GM18870 (cell line): ENCODE measurements around the gene CD99L2.
"Not testable (repeated sequence)": the region's sequence is repeated elsewhere in the genome, so short reads cannot be mapped to it uniquely, and the experiment has no call there.

Experiments
- ATAC-seq: cut with Tn5 transposase; IDR thresholded peaks from one replicate; pipeline ENCODE4 v1.9.1; 2021; ENCODE audit warnings: moderate library complexity; ENCODE audit not compliant: unreplicated experiment

Gene CD99L2

DNA sequence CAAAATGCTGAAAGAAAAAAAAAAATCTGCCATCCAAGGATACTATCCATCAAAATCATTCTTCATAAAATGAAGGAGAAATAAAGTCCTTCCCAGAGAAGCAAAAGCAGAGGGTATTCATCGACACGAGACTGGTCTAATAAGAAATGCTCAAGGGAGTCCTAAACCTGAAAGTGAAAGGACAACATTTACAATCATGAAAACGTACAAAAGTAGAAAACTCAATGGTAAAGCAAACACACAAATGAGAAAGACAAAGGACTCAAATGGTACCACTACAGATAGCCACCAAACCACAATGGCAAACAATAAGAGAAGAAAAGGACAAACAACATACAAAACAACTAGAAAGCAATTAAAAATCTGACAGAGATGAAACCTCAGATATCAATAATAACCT lies 41.0 kb downstream of the CD99L2 start:
- ATAC-seq = no peak

DNA sequence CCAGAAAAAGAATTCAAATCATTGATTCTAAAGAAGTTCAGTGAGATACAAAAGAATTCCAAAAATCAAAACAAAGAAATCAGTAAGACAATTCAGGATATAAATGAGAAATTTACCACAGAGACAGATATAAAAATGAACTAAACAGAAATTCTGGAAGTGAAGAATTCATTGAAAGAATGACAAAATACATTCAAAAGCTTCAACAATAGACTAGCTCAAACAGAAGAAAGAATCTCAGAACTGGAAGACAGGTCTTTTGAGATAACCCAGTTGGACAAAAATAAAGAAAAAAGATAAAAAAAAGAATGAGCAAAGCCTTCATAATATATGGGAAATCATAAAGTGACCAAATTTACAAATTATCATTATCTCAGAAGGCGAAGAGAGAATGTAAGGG lies 41.7 kb downstream of the CD99L2 start:
- ATAC-seq = no peak

DNA sequence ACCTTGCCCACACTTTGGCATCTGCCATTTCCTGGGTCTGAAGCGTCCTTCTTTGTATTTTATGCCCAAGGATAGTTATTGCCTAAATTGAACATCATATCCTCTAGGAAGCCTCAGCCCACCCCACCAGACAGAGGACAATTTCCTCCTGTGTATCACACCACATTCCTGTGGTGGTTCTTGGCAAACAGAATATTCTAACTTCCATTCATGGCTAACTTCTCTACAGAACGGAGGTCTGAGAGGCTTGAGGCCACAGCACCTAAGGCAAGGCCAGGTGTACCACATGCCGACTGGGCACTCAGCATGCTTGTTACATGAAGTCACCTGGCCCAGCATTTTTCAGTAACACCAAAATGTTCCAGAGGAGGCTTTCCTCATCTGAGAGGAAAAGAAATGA lies 42.4 kb downstream of the CD99L2 start:
- ATAC-seq = no peak

DNA sequence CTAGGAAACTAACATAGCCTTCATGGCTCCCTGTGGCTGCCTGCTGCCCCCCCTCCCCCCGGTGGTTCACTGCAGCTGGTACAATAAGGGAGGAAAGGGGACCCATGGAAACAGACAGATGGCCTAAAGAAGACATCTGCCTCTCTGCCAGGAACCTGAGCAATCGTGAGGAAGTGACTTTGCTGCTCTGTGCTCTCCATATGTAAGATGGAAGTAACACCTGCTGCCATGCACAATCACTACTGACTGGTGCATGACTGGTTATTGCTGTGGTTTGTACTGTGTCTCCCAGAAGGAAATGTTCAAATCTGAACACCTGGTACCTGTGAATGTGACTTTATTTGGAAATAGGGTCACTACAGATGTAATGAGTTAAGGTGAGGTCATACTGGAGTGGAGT lies 43.6 kb downstream of the CD99L2 start:
- ATAC-seq = no peak

DNA sequence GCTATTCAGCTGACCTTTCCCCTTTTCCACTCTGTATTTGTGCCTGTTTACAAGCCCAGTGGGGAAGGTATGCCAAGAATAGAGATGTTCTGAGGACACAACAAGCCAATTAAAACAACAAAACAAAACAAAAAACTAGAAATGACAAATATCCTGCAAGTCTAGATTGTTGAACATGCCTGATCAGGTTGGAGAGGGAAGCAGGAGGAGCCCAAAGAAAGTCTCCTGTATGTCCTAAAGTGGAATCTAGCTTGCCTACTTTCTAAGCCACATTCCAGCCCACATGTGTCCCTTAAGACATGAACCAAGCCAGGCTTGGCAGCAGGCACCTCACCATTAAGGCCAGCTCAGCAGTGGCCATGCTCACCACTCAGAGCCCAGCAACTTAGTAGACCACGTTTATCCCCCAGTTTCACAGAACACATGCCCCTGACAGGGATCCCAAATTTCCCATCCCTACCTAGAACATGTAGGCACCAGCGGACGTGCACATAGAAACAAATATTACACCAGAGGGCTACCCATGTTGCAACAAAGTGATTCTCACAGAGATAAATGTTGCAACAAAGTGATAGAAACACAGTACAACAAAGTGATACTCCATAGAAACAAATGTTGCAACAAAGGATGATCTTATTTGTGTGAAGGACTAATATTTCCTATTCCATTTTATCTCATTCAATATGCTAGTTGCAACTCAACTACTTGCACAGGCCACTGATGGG lies 48.3 kb downstream of the CD99L2 start:
- ATAC-seq = no peak

DNA sequence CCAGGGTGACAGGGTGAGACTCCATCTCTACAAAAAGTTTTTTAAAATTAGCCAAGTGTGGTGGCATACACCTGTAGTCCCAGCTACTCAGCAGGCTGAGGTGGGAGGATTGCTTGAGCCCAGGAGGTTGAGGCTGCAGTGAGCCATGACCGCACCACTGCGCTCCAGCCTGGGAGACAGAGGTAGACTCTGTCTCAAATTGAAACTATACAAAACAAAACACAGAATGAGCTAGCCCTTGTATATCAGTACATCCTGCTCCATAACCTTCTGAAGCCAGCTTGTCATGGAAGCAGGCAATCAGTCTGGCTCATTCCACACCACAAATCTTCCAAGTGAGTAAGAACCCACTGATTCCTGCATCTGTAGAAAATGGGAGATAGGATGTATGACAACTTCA lies 49.0 kb downstream of the CD99L2 start:
- ATAC-seq = peak; percentile 92

DNA sequence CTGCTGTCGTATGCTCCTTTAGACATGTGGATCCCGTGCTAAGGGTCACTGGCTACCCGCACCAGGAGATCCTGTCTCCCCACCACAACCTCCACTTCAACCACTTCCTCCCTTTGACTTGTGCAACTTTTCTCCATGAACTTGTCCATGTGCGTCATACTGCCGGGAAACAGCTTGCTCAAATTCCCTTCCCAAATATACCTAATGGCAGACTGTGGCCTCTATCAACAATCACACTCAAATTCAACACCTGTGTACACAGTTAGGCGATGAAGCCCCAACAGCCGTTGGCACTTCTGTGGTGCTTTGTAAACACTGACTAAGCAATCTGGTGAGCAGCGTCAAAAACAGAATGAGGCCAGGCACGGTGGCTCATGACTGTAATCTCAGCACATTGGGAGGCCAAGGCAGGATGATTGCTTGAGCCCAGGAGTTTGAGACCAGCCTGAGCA lies 49.5 kb downstream of the CD99L2 start:
- ATAC-seq = peak; percentile 29

DNA sequence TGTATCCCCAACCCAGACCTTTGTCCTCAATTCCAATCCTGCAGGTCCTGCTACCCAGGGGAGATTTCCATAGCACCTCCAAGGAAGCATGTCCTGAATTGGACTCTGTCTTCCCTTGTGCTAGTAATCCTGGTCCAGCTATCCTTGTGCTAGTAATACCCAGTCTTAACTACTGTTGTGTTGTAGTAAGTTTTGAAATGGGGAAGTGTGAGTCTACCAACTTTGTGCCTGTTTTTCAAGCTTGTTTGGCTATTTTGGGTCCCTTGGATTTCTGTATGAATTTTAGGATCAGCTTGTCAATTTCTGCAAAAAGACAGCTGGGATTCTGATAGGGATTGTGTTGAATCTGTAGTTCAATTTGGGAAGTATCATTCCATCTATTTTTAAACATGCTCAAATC lies 51.4 kb downstream of the CD99L2 start:
- ATAC-seq = no peak

DNA sequence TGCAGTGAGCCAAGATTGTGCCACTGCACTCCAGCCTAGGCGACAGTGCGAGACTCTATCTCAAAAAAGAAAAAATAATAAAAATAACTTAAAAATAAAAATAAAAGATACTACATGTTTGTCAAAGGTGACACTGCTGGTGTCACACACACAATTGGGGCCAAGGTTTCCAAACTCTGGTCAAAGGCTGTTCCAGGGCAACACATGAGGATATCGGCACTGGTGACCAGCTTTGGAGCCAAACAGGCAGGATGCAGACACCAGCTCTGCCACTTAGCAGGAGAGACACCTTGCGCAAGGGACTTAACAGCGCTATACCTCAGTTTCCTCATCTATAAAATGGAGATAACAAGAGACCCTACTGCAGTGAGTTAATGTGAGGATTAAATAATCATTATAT lies 52.3 kb downstream of the CD99L2 start:
- ATAC-seq = no peak

DNA sequence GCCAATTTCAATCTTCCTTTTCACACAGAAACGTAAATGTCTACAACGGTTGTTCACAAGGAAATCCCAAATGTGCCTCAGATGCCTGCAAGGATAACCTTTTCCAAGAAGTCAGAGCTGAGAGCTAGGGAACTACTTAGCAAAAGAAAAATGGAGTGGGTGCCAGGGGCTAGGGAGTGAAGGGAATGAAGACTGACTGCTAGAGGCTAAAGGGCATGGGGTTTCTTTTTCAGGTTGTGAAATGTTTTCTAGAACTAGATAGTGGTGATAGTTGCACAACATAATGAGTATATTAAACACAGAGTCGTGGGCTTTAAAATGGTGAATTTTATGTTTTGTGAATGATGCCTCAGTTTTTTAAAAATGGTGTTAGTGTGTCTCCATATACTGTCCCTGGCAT lies 53.4 kb downstream of the CD99L2 start:
- ATAC-seq = no peak

DNA sequence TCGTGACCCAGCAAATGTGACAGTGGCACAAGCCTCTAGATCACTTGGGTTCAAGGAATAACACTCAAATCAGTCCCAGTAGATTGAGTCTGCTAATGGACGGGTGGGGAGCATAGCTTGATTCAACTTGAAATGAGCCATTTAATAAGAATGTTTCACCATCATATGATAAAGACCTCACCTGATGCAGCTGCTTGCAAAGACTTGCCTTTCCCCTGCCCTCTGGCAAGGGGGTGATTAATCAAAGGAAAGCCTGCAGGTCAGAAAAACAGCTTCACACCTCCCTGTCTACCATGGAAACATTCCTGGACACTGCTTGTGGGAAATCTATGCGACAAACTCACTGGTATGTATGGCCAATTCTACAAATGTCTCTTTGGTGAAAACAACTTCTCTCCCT lies 54.5 kb downstream of the CD99L2 start:
- no peak for ATAC-seq

DNA sequence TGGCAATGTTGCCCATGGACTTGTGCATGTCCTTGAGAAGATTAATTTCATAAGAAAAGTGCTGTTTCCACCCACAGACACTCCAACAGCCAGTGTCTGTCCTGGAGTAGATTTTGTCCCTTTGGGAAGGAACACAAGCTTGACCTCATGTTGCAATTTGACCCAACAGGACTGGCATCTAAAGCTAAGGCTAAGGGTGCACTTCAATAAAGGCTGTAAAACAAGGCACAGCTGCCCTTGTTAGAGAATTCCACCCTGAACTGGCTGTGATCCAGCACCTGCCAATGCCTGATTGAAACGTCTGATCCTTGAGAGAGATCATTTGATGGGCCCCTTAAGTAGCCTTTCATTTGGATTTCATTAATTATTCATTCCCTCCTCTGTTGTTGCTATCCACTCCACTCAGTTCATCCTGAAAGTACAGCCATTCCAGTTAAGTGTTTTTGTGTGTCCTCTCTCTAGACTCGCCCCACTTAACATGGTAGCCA lies 56.2 kb downstream of the CD99L2 start:
- no peak for ATAC-seq

DNA sequence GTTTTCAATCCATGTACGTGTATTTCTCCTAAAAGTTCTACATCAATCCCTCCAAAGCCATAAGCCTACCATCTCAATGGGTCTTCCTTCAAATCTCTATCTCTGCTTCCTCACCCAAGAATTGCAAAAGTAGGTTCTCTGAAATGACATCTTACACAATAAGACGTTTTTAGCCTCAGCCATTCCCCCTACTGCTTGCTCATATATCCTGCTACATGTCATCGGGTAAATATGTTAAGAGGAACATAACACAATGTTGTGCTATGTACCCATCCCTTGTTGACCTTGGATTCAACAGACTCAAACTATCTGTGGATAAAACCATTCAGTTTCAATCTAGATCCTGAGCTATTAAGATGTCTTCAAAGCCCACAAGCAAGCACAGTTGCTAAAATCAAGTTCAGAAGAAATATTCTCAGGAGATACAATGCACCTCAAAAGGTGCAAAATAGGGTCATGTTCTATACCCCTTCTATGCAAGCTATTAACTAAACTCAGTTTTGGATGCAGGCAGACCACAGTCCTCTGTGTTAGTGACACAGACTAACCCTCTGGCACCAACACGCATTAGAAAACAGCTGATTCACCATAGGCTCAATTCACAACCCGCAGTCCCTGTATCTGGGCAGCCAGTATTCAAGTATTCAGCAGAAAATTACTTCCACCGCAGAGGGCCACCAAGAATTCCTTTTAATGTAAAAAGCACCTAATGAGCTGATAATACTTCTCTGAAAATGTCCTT lies 56.8 kb downstream of the CD99L2 start:
- no peak for ATAC-seq

DNA sequence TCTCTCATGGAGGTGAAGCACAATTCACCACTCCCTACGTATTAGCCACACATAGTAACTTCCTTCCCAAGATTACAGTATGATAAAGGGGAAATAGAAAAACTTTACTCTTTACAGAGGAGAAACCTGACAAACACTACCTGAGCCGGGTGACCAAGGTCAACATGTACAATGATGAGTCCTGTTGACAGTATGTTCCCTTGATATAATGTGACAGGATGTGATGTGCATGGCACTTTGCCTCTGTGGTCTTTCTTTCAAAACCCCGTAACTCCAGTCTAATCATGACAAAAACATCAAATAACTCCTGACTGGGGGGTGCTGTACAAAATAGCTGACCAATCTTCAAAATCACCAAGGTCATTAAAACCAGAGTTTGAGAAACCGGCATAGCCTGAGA lies 60.6 kb downstream of the CD99L2 start:
- ATAC-seq = no peak

DNA sequence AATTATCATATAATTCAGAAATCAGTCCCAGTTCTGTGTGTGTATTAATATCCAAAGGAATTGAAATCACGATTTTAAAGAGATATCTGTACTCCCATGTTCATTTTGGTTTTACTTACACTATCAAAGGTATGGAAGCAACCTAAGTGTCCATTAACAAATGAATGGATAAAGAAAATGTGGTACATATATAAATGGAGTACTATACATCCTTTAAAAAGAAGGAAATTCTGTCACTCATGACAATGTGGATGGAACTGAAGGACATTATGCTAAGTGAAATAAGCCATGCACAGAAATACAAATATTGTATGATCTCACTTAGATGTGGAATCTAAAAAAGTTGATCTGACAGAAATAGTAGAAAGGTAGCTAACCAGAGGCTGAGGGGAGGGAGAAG lies 63.8 kb downstream of the CD99L2 start:
- ATAC-seq = no peak

DNA sequence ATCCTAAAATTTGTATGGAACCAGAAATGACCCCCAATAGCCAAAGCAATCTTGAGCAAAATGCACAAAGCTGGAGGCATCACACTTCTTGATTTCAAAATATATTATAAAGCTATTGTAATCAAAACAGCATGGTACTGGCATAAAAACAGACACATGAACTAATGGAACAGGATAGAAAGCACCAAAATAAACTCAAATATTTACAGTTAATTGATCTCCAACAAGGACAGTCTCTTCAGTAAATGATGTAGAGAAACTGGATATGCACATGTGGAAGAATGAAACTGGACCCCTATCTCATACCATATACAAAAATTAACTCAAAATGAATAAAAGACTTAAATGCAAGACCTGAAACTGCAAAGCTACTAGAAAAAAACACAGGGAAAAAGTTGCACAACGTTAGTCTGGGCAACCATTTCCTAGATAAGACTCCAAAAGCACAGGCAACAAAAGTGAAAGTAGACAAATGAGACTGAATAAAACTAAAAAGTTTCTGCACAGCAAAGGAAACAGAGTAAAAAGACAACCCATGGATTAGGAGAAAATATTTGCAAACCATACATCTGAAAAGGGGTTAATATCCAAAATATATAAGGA lies 64.9 kb downstream of the CD99L2 start:
- no peak for ATAC-seq

DNA sequence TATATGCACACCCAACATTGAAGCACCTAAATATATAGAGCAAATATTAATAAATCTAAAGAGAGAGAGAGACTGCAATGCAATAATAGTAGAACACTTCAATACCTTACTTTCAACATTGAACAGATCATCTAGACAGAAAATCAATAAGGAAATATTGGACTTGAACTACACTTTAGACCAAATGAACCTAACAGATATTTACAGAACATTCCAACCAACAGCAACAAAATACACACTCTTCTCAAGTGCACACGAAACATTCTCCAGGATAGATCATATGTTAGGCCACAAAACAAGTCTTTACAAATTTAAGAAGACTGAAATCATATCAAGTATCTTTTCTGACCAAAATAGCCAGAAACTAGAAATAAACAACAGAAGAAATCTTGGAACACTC lies 66.6 kb downstream of the CD99L2 start:
- no peak for ATAC-seq

DNA sequence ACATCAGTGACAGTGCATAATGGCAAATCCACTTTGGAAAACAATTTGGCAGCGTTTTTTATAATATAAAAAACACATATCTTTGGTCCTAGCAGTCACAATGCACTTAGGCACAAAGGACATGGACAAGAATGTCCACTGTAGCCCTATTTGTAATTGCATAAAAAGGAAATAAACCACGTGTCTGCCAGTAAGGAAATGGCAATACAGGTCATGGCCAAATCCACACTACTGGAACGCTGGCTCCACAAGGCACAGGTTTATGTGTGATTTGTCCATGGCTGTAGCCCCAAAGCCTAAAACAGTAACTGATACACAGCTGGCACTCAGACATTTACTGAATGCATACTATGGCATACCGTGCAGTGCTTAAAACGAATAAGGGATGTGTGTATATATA lies 69.7 kb downstream of the CD99L2 start:
- no peak for ATAC-seq

DNA sequence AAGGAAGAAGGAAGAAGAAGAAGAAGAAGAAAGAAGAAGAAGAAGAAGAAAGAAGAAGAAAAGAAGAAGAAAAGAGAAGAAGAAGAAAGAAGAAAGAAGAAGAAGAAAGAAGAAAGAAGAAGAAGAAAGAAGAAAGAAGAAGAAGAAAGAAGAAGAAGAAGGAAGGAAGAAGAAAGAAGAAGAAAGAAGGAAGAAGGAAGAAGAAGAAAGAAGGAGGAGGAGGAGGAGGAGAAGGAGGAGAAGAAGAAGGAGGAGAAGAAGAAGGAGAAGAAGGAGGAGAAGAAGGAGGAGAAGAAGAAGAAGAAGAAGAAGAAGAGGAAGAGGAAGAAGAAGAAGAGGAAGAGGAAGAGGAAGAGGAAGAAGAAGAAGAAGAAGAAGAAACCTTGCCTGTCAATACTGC lies 74.1 kb downstream of the CD99L2 start:
- ATAC-seq = not testable (repeated sequence)

DNA sequence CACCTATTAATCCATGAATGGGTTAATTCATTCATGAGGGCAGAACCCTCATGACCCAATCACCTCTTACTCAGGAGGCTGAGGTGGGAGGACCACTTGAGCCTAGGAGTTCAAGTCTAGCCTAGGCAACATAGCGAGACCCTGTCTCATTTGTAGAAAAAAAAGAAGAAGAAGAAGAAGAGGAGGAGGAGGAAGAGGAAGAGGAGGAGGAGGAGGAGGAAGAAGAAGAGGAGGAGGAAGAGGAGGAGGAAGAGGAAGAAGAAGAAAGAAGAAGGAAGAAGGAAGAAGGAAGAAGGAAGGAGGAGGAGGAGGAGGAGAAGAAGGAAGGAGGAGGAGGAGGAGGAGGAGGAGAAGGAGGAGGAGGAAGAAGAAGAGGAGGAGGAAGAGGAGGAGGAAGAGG lies 74.6 kb downstream of the CD99L2 start:
- not testable (repeated sequence) for ATAC-seq

DNA sequence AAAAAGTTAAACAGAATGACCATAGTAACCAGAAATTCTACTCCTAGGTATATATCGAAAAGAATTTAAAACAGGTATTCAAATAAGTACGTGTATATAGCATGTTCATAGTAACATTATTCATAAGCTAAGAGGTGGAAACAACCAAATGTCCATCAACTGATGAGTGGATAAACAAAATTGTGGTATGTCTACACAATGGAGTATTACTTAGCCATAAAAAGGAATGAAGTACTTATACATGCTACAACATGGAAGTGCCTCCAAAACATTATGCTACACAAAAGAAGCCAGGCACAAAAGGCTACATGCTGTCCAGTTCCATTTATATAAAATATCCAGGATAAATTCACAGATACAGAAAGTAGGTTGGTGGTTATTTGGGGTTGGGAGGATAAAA lies 76.5 kb downstream of the CD99L2 start:
- ATAC-seq = no peak

DNA sequence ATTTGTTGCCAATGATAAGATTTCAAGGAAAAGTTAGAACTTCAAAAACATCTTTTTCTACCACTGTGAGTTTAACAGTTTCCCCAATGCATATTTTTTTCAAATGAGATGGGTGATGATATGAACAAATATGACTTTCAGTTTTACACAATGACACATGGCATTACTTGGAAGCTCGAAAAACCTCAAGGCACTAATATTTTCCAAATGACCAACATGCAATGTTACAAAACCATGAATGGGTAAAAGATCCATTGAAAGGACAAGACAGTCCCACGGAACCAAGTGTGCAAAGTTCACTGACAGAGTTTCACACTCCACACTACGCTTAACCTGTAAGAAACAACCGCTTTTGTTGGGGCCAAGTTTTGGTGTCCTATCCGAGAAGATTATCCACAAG lies 84.5 kb downstream of the CD99L2 start:
- ATAC-seq = no peak
